Stimulated activated CD8-positive, alpha-beta memory T cell treated with anti-CD3 and anti-CD28 coated beads, Interleukin-15, amount 100 ng/mL, for 24 hours (primary cell): ENCODE results near the gene RAB37.
A peak's percentile ranks its signal among the peaks of the same experiment; 100 is the strongest.

Source experiments
- DNase-seq: peaks from one replicate; pipeline ENCODE4 v3.0.0-alpha.2; 2020; ENCODE audit warnings: low read depth

The RAB37 gene

DNA sequence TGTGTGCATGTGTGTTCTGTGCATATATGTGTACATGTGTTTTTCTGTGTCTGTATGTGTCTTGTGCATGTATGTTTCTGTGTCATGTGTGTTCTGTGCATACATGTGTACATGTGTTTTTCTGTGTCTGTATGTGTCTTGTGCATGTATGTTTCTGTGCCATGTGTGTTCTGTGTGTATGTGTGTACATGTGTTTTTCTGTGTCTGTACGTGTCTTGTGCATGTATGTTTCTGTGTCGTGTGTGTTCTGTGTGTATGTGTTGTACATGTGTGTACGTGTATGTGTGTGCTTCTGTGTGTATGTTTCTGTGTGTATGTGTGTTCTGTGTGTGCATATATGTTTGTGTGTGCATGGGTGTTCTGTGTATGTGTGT, 8.4 kb upstream of the RAB37 start:
- no peak for DNase-seq

DNA sequence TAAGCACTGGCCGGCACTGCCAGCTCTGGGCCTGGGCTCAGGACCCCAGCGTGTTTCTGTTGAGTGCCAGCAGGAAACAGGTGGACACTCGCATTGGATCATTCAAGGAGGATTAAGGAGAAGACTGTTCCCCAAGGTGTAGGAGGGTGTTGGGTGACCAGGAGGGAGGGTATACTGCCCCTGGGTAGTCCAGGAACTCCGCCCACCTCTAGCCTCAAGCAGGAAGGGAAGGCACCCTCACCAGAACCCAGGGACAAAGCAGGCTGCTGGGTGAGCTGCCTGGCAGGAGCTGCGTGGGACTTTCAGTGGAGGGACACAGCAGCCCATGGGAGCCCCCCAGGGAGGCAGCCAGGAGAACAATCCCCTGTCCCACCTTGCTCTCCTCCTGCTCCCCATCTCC, 7.7 kb upstream of the RAB37 start:
- no peak for DNase-seq

DNA sequence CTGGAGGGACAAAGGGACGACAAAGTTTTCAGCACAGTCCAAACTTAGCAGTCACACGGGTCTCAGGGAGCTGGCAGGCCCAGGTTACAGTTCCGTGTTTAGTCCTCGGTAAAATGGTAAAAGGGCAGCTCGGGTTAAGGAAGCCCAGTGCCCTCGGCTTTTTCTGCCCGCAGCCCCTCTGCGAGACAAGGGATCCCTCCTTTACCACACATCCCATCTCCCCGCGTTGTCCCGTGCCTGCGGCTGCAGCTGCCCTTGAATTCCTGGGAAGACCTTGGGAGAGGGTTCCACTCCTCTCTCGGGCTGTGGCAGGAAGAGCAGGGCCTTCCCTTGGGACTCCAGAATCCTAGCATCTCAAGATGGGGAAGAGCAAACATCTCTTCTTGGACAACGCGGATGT, 7.2 kb upstream of the RAB37 start:
- no peak for DNase-seq

DNA sequence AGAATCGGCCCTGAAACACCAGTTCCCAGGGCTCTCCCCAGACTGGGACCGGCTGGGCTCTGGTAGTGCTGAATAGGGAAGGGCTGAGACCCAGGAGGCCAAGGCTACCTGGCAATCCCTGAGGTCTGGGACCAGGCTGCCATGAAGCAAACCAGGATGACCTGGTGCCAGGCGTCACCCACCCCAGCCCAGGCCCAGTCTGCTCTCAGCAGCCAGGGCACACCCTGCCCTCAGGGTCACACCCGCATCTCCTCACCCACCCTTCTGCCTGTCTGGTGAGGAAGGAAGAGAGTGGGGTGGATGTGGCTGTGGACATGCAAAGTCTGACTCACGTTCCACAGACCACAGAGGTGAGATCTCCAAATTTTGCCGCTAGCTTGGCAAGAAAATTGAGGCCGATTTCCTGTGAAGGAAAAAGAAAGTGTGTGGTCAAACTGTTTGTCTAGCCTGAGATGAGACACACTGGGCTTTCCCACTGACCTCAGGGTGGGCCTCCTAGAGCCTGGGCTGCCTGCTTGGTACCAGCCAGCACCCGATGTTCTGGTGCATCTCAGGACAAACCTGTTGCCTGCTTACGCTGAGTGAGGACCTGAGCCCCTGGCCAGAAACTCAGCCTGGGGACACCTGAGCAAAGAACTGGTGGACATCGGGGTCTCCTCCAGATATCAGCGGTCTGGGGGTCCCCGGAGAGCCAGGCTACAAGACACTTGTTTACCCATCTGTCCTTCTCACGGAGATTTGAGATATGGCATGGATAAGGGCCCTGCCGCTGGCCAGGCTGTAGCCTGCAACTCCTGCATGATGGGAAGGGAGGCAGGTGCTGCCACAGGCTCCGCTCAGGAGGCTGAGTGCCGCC, 6.3 kb upstream of the RAB37 start:
- DNase-seq: no peak

DNA sequence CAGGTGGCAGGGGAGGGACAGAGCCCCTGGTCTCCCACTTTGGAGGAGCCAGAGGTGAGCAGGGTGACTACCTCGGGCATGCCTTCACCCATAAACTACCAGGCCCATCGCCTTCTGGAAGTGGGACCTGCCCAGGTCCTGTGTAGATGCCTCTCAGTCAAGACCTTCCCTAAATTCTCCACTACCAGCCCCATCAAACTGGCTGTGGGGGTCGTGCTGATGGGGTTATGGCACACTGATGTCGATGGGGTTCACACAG, 5.8 kb upstream of the RAB37 start:
- no peak for DNase-seq

DNA sequence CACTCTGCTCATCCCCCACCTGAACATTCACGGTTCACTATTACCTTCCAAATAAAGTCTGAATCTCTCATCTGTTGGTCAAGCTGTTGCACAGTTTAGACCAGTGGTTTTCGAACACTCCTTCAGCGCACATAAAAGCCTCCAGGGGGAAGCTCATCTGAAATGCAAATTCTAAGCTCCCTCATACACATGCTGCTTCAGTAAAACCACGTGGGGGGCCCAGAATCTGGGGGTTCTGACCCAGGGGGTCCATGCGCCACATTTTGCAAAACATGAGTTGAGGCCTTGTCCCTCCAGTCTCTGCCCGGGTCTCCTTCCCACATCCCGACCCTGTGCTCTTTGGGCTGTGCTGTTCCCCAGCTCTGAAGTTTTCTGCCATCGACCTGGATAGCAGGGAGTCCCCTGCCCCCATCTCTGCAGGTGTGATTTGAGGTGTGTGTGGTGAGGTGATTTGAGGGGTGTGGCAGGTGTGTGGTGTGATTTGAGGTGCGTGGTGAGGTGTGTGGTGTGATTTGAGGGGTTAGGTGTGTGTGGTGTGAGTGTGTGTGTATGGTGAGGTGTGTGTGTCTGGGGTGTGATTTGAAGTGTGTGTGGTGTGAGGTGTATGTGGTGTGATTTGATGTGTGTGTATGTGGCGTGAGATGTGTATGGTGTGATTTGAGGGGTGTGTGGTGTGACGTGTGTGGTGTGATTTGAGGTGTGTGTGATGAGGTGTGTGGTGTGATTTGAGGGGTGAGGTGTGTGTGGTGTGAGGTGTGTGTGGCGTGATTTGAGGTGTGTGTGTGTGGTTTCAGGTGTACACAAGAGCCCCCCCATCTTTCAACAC, 4.8 kb upstream of the RAB37 start:
- DNase-seq: no peak

DNA sequence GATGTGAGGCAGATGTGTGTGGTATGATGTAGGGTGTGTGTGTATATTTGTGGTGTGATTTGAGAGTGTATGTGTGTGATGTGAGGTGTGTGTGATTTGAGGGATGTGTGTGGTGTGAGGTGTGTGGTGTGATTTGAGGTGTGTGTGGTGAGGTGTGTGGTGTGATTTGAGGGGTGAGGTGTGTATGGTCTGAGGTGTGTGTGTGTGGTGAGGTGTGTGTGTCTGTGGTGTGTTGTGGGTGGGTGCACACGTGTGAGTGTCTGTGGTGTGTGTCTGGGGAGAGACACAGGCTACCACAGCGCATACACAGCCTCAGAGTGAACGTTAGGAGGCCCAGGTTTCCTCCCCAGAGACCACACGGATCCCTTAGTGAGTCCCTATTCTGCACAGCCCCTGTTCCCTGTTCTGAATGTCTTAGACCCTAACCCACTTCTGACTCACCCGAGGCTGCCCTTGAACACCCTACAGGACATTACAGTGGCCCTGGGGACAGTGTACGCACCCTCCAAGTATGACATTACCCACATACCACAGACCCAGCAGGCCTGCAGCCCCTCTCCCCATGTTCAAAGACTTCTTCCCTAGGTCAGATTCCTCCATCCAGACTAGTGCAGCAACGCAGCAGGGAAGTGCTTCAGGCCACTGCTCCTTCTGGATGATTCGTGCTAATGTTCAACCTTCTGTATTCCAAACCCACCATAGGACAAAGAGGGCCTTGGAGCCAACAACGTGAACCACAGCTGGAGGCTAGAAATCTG, 3.5 kb upstream of the RAB37 start:
- DNase-seq: no peak

DNA sequence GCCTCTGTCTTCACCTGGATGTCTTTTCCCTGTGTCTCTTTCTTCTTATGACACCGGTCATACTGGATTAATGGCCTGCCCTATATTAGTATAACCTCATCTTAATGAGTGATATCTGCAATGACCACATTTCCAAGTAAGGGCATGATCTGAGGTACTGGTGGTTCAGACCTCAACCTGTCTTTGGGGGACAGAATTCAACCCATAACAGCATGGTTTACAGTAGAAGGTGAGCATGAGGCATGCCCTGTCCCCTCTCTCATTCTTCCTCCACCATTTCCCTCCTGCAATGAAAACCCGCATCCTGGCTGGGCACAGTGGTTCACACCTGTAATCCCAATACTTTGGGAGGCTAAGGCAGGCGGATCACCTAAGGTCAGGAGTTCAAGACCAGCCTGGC, 2.8 kb upstream of the RAB37 start:
- DNase-seq: no peak

DNA sequence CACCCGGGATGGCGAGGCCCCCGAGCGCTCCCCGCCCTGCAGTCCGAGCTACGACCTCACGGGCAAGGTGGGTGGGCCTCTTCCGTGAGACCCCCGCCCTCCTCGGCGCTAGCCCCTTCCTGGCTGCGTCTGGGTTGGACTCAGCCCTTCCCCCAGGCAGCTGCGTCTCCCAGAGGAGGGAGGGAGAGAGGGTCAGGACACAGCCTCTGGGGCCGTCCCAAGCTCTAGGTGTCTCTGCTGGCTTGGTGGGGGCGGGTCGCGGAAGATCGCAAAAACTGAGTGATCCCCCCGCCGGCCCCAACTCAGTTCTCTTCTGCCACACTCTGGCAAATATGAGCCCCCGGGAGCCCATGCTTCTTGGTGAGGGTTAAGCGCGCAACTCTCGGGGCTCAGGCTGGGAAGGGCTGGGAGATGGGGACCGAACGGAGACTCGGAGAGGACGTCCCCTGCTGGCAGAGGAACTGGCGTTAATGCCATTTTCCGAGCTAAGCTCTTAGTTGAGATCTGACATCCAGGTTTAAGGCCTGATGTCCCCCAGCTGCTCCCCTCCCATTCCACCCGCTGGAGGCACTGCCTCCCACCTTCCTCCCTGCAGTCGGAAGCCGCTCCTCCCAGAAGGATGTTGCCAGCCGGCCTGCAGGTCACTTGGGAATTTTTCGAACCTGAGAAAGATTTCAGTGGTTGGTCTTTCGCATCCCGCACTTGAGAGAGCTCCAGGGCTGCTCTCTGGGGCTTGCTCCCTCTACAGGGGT, 419 bp downstream of the RAB37 start:
- no peak for DNase-seq

DNA sequence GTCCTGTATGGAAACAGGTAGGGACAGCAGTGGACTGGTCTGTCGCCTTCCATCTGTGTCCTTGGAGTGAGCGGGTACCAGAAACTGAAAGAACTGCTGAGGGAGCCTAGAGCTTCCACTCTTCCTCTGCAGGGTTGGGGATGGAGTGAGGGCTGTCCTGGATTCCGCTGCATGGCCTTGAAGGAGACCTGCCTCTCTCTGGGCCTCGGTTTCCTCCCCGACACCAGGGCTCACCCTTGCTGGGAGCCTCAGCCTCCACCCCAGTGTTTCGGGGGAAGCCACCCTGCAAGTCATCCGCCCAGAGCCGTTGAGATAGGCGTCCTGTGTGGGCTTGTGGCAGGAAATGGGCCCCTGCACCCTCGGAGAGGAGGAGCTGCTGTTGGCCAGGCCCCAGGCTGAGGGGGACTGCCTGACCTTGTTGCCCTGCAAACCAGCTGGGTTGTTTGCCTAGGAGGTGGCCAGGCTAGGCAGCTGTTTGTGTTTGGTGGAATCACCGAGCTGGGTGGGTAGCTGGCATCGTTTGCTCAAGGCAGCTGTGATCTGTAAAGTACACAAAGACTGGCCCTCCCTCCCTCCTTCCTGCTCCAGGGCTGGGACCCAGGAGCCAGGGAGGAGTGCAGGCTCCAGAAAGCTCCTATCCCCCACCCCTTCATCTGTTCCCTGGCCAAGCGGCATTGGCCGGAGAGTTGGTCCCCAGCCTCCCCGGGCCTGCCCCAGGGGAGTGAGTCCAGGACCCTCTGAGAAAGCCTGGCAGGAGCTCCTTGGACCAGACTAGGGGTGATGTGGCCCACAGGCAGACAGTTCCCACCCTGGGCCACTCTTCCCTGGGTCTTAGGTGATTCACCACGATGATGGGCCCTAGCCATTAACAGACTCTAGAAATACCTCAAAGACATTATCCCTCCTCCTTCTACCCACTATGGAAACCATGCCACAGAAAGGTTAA, 1.3 kb downstream of the RAB37 start:
- no peak for DNase-seq

DNA sequence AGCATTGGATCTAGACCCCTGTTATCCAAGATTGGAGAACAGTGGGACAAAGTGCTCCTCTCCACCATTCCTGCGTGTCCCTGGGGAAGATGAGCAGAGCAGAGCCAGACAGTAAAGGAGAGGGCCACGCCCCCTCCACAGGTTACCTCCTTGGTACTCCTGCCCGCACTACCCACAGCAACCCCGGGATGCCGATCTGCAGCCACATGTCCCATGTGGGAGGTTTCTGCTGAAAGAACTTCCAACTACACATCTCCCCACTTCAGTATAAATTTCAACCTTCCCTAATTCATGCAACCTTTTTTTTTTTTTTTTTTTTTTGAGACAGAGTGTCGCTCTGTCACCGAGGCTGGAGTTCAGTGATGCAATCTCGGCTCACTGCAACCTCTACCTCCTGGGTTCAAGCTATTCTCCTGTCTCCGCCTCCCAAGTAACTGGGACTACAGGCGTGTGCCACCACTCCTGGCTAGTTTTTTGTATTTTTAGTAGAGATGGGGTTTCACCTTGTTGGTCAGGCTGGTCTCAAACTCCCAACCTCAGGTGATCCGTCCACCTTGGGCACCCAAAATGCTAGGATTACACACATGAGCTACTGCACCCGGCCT, 2.3 kb downstream of the RAB37 start:
- DNase-seq: no peak

DNA sequence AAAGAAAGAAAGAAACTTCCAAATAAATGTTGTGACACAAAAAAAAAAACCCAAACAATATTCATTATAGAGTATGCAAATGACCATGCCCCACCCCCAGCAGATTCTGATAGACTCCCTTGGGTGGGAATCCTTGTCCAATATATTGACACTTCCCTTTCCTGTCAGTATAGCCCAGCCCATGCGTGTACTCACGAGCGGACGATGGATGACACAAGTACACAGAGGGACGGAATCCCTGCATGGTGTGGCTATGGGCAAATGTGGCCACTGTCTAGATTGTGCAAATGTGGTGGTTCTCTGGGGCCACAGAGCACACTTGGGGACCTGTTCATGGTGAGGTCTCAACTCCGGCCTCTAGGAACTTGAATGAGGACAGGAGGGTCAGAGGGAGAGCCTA, 3.1 kb downstream of the RAB37 start:
- DNase-seq: no peak

DNA sequence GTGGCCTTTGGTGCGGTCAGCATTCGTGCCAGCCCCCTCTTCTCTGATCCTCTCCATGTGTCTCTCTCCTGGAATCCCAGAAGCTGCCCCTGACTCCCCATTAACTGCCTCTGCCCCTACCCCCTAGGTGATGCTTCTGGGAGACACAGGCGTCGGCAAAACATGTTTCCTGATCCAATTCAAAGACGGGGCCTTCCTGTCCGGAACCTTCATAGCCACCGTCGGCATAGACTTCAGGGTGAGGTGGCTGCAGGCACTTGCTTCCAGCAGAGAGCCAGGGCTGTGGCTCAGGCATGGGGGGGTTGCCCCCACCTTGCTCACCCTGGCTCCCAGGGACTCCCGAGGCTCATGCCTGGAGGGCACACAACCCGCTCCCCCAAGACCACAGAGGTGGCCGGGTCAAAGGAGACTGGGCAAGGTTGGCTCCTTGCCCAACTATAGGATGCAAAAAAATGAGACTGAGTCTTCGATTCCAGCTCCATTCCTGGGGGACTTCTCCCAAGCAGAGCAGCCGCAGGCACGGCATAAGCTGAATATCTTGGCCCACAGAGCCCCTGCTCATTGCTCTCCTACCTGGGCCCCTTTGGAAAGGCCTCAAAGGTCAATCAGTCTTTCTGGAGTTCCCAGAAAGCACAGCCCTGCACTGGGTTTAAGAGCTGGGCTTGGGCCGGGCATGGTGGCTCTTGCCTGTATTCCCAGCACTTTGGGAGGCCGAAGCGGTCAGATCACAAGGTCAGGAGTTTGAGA, 3.8 kb downstream of the RAB37 start:
- no peak for DNase-seq

DNA sequence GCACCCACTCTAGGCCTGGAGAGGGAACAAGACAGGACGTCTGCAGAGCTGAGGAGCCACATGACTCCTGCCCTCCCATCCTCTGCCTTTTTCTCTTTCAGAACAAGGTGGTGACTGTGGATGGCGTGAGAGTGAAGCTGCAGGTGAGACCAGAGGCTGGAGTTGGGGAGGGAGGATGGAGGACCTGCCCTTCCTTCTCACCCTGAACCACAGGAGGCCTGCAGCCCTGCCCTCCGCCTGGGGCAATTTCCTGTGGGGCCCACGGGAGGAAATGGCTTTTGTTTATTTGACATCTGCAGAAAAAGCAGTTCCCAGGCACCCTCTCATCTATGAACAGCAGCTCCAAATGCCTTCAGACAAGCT, 5.1 kb downstream of the RAB37 start:
- no peak for DNase-seq

DNA sequence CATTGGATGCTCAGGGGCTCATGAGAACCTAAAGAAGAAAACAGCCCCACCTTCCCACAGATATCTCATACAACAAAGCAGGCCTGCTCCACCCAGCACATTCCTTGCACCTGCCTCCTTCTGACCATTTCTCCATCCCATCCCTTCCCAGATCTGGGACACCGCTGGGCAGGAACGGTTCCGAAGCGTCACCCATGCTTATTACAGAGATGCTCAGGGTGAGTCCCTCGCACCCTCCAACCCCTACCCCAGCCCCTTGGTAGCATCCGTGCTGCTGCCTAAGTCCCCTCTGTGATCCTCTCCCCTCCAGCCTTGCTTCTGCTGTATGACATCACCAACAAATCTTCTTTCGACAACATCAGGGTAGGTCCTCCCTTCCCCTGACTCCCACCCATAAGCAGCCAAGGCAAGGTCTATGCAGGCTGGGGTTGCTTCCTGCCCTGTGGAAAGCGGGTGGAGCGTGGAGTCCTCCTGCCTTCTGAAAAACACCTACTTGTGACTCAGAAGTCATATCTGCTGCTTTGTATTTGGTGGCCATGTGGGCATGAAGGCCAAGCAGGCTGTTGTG, 6.0 kb downstream of the RAB37 start:
- no peak for DNase-seq

DNA sequence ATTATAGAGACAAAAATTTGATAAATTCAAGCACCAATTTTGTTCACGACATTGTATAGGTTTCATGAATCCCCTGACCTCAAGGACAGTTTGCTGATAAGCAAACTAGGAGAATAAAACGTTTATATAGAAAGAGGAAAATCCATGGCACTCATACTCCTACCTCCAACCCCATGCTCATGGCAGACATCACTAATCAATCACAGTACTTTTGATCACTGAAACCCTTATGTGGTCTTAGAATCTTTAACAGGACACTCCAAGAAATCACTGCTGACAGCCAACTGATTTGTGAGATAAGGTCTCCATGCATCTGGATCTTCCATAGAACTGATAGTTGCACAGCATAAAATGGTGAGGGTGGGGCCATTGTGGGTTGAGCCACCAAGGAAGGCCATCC, 6.7 kb downstream of the RAB37 start:
- DNase-seq: no peak

DNA sequence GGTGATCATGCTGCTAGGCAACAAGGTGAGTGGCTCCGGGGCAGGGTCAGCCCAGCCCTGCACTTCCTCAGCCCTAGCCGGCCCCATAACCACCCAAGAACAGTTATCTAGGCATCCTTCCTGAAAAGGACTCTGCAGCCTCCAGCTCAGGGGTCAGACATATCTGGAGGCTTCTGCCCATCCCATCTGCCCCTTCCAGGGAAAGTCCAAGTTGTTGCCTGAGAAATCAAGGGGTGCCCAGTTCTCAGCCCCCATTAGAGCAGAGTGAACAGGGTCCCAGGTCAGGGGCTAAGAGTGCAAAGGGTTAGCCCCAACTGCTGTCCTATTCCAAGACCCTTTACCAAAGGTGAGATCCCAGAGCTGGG, 7.3 kb downstream of the RAB37 start:
- no peak for DNase-seq

DNA sequence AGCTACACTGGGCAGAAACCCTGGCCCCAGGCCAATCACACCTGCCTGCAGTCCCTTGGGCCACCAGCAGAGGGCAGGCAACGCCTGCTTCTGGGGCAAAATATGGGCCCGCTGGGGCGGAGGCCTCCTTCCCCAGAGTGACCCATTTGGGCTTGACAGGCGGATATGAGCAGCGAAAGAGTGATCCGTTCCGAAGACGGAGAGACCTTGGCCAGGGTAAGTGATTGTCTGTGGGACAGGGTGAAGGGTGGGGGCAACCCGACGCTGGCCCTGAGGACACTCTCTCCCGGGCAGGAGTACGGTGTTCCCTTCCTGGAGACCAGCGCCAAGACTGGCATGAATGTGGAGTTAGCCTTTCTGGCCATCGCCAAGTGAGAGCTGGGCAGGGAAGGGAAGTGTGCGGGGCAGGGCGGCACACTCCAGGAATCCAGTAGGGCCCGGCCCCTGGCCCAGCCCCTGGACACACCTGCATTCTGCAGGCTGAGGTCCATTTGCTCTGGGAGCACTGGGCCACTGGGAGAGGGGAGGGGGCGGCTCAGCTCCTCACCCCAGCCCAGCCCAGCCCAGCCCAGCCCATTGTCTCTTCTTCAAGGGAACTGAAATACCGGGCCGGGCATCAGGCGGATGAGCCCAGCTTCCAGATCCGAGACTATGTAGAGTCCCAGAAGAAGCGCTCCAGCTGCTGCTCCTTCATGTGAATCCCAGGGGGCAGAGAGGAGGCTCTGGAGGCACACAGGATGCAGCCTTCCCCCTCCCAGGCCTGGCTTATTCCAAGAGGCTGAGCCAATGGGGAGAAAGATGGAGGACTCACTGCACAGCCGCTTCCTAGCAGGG, 7.9 kb downstream of the RAB37 start:
- DNase-seq: peak; percentile 81
